Mucosa of stomach (tissue), 1 donor: Measurements from ENCODE around the gene TOB1.

Source experiments
- H3K27me3 ChIP-seq: one replicate; pipeline ENCODE4 v1.7.0; 2013; ENCODE audit warnings: mild to moderate bottlenecking, low read length; ENCODE audit not compliant: control insufficient read depth, insufficient read depth
- H3K36me3 ChIP-seq: one replicate; pipeline ENCODE4 v1.7.0; 2013; ENCODE audit warnings: low read length; ENCODE audit not compliant: control insufficient read depth, insufficient read depth
- H3K4me1 ChIP-seq: one replicate; pipeline ENCODE4 v1.7.0; 2013; ENCODE audit warnings: mild to moderate bottlenecking, low read length; ENCODE audit not compliant: control insufficient read depth, insufficient read depth
- H3K4me3 ChIP-seq: one replicate; pipeline ENCODE4 v1.7.0; 2013; ENCODE audit warnings: low read length
- H3K9ac ChIP-seq: one replicate; pipeline ENCODE4 v1.7.0; 2013; ENCODE audit warnings: mild to moderate bottlenecking, low read length, moderate library complexity
- H3K9me3 ChIP-seq: one replicate; pipeline ENCODE4 v1.7.0; 2013; ENCODE audit warnings: mild to moderate bottlenecking, low read length, moderate library complexity; ENCODE audit not compliant: control insufficient read depth
- donor health status: Pancreatic carcinoma.

The TOB1 gene, protein sequence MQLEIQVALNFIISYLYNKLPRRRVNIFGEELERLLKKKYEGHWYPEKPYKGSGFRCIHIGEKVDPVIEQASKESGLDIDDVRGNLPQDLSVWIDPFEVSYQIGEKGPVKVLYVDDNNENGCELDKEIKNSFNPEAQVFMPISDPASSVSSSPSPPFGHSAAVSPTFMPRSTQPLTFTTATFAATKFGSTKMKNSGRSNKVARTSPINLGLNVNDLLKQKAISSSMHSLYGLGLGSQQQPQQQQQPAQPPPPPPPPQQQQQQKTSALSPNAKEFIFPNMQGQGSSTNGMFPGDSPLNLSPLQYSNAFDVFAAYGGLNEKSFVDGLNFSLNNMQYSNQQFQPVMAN

DNA sequence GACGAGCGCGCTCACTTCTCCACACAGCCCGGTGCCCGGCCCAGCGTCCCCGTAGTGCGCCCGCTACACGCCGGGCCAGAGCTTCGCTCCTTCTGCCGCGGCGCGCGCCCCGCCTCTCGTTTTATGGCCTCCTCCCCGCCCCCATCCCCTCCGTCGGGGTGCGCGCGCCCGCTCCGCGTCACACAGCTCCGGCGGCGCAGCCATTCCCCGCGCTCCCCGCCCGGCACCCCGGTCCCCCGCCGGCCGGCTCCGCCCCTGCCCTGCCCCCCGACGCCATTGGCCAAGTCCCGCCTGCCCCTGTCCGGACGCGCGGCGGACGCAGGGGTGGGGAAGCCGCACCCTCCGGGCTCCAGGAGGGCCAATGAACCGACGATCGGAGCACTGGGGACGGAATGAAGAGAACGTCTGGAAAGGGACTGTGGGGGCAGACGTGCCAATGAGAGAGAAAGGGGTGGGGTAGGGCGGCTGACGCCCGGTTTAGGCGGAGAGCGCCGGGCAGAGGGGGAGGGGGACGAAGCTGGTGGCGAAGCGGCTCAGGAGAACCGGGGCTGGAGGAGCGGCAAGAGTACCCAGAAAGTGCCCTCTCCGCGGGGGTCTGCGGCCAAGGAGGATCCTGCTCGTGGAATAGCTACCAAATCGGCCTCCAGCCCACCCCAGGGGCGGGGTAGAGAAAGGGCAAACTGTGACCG lies at the start of gene TOB1:
TOB1 (minus strand) TSS at position 94 of the 689 bp plus-strand sequence. CDS start 2,337 bp downstream, outside the sequence.
- Histone ChIP-seq H3K9me3 (no peaks in the 10 kb centered on the region), H3K9ac (peak within 1 kb of the TSS; percentile 100), H3K36me3 (peaks cover 10% of the 10 kb centered on the region), H3K27me3 (no peaks in the 10 kb centered on the region), H3K4me1 (peaks cover 5% of the 10 kb centered on the region), H3K4me3 (peak within 1 kb of the TSS; percentile 96)

DNA sequence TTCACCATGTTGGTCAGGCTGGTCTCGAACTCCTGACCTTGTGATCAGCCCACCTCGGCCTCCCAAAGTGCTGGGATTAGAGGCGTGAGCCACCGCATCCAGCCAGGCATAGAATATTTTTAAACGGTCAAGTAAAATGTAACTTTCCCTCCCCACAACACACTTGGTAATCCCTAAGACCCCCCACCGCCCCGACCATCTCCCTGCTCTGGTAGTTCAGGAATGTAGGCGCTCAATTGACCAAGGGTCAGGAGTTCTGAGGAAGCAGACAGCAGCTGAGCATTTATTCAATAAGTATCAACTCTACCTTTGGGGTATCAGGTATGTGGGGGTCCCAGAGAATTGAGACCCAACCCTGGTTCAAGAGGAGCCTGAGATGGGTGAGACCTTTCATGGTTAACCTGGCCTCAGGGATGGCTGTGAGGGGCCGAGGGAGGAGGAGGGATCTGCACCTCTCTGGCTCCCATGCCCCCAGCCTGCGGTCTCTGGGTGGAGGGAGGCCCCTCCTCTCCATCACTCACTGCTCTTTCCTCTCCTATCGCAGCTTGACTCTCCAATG lies 48.4 kb upstream of the TOB1 start:
- H3K4me1 ChIP-seq: peaks cover 67% of the 10 kb centered on the region
- H3K9ac ChIP-seq: peak overlapping the region; percentile 63
- no peak overlapping the region for H3K4me3 ChIP-seq
- H3K36me3 ChIP-seq: no peaks in the 10 kb centered on the region
- H3K27me3 ChIP-seq: no peaks in the 10 kb centered on the region
- H3K9me3 ChIP-seq: no peaks in the 10 kb centered on the region

DNA sequence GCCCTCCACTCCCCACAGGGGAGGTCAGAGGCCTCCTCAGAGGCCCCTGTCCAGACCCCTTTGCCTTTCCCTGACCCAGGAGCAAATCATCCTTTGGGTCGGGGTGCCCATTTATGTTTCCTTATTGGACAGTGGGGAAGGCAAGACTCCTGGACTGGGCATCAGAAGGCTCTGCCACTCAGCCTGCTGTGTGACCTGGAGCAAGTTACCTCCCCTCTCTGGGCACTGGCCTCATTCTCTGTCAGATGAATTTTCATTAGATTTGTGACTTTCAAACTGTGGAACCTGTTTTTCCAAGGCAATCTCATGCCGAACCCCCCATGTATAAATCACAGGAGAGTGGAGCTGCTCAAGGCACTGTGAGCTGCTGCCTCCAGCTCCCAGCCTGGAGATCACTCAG lies 47.0 kb upstream of the TOB1 start:
- H3K4me3 ChIP-seq: no peak overlapping the region

DNA sequence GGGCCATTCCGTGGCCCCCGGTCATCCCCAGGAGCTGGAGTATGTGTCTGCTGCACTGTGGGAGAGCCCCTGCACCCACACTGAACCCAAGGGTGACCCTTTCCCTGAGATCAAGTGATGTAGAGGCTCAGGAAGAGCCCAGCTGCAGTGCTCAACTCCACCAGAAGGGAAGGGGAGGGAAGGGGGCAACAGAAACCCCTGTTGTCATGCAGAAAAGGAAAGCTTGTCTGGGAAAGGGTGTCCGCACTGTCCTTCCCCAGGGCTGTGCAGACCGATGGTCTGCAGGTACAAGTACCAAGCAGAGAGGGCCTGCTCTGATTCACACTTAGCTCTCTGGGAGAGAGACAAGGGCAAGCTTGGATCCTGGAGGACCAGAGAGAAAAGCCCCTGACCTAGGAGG lies 45.7 kb upstream of the TOB1 start:
- H3K4me1 ChIP-seq: peaks cover 57% of the 10 kb centered on the region
- no peak overlapping the region for H3K9ac ChIP-seq
- H3K27me3 ChIP-seq: no peaks in the 10 kb centered on the region
- no peaks in the 10 kb centered on the region for H3K36me3 ChIP-seq
- no peak overlapping the region for H3K4me3 ChIP-seq
- H3K9me3 ChIP-seq: no peaks in the 10 kb centered on the region

More for the DNA sequence above, 47.0 kb upstream of the TOB1 start:
- no peaks in the 10 kb centered on the region for H3K27me3 ChIP-seq
- no peak overlapping the region for H3K9ac ChIP-seq
- H3K36me3 ChIP-seq: no peaks in the 10 kb centered on the region
- H3K9me3 ChIP-seq: no peaks in the 10 kb centered on the region
- peaks cover 67% of the 10 kb centered on the region for H3K4me1 ChIP-seq

DNA sequence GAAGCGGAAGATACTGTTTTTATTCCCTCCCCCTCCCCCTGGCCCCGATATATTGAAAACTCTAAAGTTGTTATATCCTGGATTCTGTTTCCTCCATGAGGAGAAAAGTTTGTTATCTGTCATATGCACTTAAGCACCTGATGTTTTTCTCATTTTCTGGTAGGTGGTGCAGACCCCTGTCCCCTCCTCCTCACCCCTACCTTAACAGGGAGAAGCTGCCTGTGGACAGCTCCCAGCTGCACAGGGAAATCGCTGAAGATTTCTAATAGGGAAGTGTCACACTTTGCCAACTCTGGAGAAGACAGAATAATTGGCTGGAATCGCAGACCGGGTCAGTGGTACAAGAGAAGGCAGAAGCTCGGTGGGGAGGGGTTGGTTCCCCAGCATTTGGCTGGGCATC lies 45.3 kb upstream of the TOB1 start:
- no peak overlapping the region for H3K4me3 ChIP-seq
- H3K9me3 ChIP-seq: no peaks in the 10 kb centered on the region
- H3K36me3 ChIP-seq: no peaks in the 10 kb centered on the region
- peaks cover 52% of the 10 kb centered on the region for H3K4me1 ChIP-seq
- no peak overlapping the region for H3K9ac ChIP-seq
- no peaks in the 10 kb centered on the region for H3K27me3 ChIP-seq

GRCh38 chr17:50909765-50910605 lies 43.8 kb upstream of the TOB1 start:
- Histone ChIP-seq H3K4me1 (peaks cover 48% of the 10 kb centered on the region), H3K9ac (peak overlapping the region; percentile 25)

GRCh38 chr17:50908860-50909764 lies 43.0 kb upstream of the TOB1 start:
- Histone ChIP-seq H3K4me3 (no peak overlapping the region), H3K36me3 (no peaks in the 10 kb centered on the region), H3K9me3 (no peaks in the 10 kb centered on the region), H3K9ac (peak overlapping the region; percentile 56), H3K27me3 (no peaks in the 10 kb centered on the region), H3K4me1 (peaks cover 52% of the 10 kb centered on the region)

More at GRCh38 chr17:50909765-50910605, 43.8 kb upstream of the TOB1 start:
- Histone ChIP-seq H3K9me3 (no peaks in the 10 kb centered on the region), H3K27me3 (no peaks in the 10 kb centered on the region), H3K4me3 (no peak overlapping the region), H3K36me3 (no peaks in the 10 kb centered on the region)

DNA sequence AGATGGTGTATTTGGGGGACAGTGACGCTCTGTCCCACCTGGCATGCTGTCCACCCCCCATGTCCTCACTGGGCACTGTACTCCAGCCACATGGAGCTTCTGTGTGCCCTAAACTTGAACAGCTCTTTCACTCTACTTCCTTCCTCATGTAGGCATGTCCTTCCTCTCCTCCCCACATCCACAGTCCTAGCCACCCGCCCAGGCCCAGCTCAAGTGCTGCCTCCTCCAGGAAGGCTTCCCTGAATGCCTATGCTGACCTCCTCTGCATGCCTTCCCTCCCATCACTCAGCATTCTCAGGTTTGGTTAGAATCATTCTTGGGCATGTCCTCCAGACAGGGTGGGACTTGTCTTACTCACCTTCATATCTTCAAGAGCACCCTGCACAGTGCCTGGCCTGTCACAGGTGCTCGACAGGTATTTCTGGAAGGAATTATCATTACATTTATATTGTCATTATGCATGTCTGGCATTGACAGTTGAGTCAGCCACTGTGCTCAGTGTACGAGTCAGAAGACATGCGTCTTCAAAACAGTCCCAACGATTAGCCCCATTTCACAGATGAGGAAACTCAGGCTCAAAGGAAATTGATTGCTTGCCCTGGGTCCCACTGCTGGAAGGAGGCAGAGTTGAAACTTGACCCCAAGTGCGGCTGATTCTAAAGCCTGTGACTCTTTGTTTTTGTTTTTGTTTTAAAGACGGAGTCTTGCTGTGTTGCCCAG lies 42.1 kb upstream of the TOB1 start:
- H3K4me1 ChIP-seq: peaks cover 54% of the 10 kb centered on the region
- H3K9ac ChIP-seq: peak overlapping the region; percentile 56
- H3K4me3 ChIP-seq: no peak overlapping the region
- H3K9me3 ChIP-seq: no peaks in the 10 kb centered on the region
- no peaks in the 10 kb centered on the region for H3K27me3 ChIP-seq
- H3K36me3 ChIP-seq: no peaks in the 10 kb centered on the region

GRCh38 chr17:50906443-50906842 lies 40.3 kb upstream of the TOB1 start:
- Histone ChIP-seq H3K4me1 (peaks cover 54% of the 10 kb centered on the region), H3K27me3 (no peaks in the 10 kb centered on the region), H3K4me3 (no peak overlapping the region), H3K36me3 (no peaks in the 10 kb centered on the region), H3K9me3 (no peaks in the 10 kb centered on the region), H3K9ac (no peak overlapping the region)

- no peaks in the 10 kb centered on the region for H3K27me3 ChIP-seq
- peak overlapping the region; percentile 69 for H3K9ac ChIP-seq
- H3K9me3 ChIP-seq: no peaks in the 10 kb centered on the region
- peaks cover 47% of the 10 kb centered on the region for H3K4me1 ChIP-seq
- H3K36me3 ChIP-seq: no peaks in the 10 kb centered on the region
- no peak overlapping the region for H3K4me3 ChIP-seq
Observed at GRCh38 chr17:50905460-50905803, 39.3 kb upstream of the TOB1 start.
